Stimulated activated CD8-positive, alpha-beta memory T cell treated with anti-CD3 and anti-CD28 coated beads, Interleukin-4, amount 100 ng/mL, for 4 hours (primary cell): ENCODE measurements around the gene TCP11X1.
"Not testable (repeated sequence)": the region's sequence is repeated elsewhere in the genome, so short reads cannot be mapped to it uniquely, and the experiment has no call there.

Source experiments
- DNase-seq, 2 donors: peaks; one replicate each; pipeline ENCODE4 v3.0.0-alpha.2; 2020; ENCODE audit warnings: low read depth in 2 of 2, low spot score in 1 of 2

TCP11X1 gene

DNA sequence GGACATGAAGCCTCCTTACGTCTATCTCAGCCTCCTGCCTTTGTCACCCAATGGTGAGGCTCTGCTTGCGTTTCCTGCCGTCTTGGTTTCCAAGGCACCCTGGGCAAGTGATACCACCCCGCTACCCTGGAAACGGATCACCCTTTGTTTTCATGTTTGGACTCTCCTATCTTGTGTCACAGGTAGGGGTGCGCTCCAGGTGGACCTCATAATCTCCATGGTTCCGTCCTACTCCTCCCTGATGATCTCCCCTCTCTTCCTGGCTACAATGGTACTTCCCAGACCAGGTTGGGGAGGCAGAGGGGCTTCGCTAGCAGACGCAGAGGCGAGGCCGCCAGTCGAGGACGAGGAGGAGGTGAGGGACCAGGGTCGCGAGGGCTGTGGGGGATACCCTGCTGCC lies at the start of gene TCP11X1:
Gene TCP11X1 (plus strand): TSS at position 316 of the 400 bp plus-strand sequence.
- DNase-seq, result not testable (repeated sequence)

DNA sequence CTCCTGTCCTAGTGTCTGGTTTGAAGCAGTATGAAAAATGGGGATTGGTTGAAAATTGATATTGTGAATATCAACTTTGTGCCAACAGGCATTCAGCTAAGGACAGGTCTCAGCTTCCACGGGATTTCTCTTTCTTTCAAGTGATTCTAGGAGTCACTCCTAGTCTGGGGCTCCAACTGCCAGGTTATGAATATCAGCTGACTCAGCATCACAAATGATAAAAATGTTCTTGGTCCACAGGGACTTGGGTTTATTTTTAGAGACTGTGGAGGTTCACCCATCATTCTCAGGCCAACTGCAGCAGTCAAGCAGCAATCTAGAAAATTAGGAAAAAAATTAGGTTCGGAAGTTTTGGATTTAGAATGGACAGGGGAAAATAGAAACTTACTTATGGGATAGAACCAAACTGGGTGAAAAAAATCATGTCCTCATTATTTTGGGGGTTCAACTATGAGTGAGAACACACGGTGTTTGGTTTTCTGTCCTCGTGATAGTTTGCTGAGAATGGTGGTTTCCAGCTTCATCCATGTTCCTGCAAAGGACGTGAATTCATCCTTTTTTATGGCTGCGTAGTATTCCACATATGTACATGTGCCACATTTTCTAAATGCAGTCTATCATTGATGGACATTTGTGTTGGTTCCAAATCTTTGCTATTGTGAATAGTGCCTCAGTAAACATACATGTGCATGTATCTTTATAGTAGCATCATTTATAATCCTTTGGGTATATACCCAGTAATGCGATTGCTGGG lies 29.0 kb upstream of the TCP11X1 start:
- no peak for DNase-seq

DNA sequence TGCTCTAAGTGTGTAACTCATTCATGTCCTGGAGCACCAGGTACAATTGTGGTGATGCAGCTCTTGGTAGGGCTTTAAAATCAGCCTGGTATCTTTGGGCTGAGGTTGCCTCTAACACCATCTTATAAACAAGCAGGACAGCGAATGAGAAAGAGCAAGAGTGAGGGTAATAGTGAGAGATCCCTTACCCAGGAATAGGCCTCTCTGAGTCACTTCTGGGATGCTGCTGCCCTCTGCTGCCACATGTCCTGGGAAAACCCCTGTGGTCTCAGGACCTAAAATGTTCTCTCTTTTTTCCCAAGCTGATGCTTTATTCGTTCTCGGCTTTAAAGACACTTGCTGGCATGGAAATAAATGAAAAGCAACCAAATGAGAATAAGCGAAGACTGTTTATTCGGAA lies 7.2 kb upstream of the TCP11X1 start:
- DNase-seq, result not testable (repeated sequence)

GRCh38 chrX:102216497-102216896 lies 1.4 kb downstream of the TCP11X1 start:
- DNase-seq, result not testable (repeated sequence)

DNA sequence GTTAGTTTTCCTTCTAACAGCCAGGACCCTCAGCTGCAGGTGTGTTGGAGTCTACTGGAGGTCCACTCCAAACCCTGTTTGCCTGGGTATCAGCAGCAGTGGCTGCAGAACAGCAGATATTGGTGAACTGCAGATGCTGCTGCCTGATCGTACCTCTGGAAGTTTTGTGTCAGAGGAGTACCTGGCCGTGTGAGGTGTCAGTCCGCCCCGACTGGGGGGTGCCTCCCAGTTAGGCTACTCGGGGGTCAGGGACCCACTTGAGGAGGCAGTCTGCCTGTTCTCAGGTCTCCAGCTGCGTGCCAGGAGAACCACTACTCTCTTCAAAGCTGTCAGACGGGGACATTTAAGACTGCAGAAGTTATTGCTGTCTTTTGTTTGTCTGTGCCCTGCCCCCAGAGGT lies 20.6 kb downstream of the TCP11X1 start:
- not testable (repeated sequence) for DNase-seq

DNA sequence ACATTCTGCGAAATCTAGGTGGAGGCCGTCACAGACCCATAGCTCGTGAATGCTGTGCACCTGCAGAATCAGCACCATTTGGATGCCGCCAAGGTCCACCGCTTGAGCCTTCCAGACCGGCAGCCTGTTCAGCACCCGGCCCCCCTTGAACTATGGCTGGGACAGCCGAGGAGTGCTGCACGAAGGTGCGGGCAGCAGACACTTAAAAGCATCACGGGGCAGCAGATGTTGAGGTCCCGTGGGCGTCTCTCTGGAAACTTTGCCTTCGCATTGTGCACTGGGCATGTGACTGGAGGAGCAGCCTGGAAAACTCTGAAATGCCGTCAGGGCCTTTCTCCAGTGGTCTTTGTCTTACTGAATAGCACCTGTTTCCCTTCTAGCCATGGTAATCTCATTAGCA lies 25.2 kb downstream of the TCP11X1 start:
- not testable (repeated sequence) for DNase-seq

DNA sequence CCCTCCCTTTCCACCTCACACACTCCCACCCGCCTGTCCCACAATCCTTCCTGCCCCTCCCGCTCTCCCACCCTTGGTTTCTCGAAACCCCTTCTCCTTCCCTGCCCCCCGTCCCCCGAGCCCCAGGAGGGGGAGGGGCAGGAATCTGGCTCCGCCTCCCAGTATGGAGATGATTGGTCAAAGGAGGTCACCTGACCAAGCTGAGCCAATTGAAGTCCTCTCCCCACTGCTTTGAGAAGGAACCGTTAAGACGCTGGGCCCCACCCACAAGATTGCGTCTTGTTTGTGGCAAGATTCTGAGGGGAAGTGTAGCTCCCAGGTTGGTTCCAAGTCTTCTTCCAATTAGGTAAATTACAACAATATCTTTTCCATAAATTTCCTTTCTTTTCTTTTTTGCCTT lies 31.8 kb downstream of the TCP11X1 start, which contains the start of gene NXF2:
Gene NXF2 (plus strand): TSS at position 275 of the 400 bp plus-strand sequence. CDS start 59,912 bp downstream, outside the sequence.
- not testable (repeated sequence) for DNase-seq

DNA sequence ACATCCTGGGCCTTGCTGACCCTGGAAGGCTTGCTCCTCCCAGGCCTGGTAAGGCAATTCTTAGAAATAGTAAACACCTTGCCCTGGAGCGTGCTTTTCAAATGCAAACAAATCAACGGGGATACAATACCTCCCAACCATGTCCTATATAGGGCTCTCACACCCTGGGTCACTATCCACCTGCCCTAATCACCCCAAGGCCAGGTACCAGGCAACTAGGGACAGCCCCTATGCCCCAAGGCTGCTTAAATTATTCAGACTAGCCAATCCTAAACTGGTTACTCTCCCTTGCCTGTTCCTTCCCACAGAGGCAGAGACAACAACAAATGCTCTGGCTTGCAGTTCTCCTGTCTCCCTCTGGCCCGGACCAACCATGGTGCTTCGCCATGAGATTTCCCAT lies 57.1 kb downstream of the TCP11X1 start:
- not testable (repeated sequence) for DNase-seq
